BLaER1 treated with 17β-estradiol and CSF1 and Interleukin-3, amounts not matched to agents 10 nM and 100 nM (cell line): ENCODE data around the gene OTOG.

ENCODE experiments used
- H3K27ac ChIP-seq, 11 experiments: shearing (Covaris generic); formaldehyde crosslinking; 2 replicates each; pipeline ENCODE4 v1.8.1; 2022
- H3K27me3 ChIP-seq, 11 experiments: shearing (Covaris generic); formaldehyde crosslinking; 2 replicates each; pipeline ENCODE4 v1.8.1; 2022
- H3K36me3 ChIP-seq, 11 experiments: shearing (Covaris generic); formaldehyde crosslinking; 2 replicates each; pipeline ENCODE4 v1.8.1; 2022
- H3K4me1 ChIP-seq, 10 experiments: shearing (Covaris generic); formaldehyde crosslinking; 2 replicates each; pipeline ENCODE4 v1.8.1; 2022
- H3K4me2 ChIP-seq, 11 experiments: shearing (Covaris generic); formaldehyde crosslinking; 2 replicates each; pipeline ENCODE4 v1.8.1; 2022
- H3K4me3 ChIP-seq, 10 experiments: shearing (Covaris generic); formaldehyde crosslinking; 2 replicates each; pipeline ENCODE4 v1.8.1; 2022
- H3K9ac ChIP-seq, 11 experiments: shearing (Covaris generic); formaldehyde crosslinking; 2 replicates each; pipeline ENCODE4 v1.8.1; 2022
- H3K9me3 ChIP-seq, 11 experiments: shearing (Covaris generic); formaldehyde crosslinking; replicated peaks in 1 of 11; 2 replicates each; pipeline ENCODE4 v1.8.1; 2022
- H4K20me1 ChIP-seq, 11 experiments: shearing (Covaris generic); formaldehyde crosslinking; 2 replicates each; pipeline ENCODE4 v1.8.1; 2022
- Cebpa-rat ChIP-seq, 11 experiments: shearing (Covaris generic); IDR thresholded peaks; 2 replicates each; pipeline ENCODE4 v1.8.1; 2022

The OTOG gene

DNA sequence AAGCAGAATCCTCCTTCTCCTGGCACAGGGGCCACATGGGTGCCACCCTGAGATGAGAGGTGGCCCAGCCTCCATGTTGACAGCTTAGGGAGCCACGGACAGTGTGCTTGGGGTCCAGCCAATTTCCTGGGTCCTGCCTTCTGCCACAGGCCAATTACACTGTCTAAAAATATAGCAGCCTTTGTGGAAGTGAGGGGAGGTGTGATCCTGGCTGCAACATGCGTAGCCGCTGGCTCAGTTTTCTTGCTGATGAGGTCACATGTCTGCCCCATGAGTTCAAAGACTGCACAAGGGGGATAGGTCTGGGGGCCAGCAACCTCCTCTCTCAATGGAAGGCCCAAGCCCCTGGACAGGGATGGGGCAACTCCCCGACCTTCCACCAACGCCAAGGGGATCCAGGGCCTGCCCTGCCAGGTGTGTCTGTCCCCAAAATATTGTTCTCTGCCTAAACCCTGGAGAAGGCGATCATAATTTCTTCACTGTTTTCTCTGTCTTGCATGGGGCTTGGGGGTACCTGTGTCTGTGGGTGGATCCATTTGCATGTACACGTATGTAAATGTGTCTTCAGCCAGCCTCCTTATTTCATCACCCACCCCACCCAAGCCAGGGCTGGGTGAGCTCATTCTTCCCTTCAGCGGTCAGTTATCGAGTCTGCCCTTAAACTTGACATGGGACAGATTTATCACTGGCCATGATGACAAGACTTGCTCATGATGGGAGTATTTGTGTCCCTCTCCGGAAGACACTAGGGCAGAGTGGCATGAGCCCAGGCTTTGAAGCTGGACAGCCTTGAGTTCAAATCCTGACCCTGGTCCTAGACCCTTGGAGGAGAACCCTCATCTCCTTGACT, 59.4 kb downstream of the OTOG start:
- H3K27me3 ChIP-seq: no peaks in the 10 kb centered on the region
- H3K9ac ChIP-seq: peak overlapping the region in 1 of 11 experiments; percentile 42; a peak in 2 of 22 replicates
- H3K4me2 ChIP-seq: peak overlapping the region in 9 of 11 experiments; percentile 15 to 95 (median 84); a peak in 17 of 22 replicates
- no peak overlapping the region for H3K27ac ChIP-seq
- no peaks in the 10 kb centered on the region; a peak in 1 of 22 replicates for H4K20me1 ChIP-seq
- no peak for TF ChIP-seq Cebpa-rat (IDR thresholded peaks at IDR 0.05)
- no peaks in the 10 kb centered on the region for H3K9me3 ChIP-seq
- no peak overlapping the region for H3K4me3 ChIP-seq
- no peaks in the 10 kb centered on the region for H3K36me3 ChIP-seq
- peaks cover 6 to 78% (median 70%) of the 10 kb centered on the region in 10 experiments; a peak in 17 of 20 replicates for H3K4me1 ChIP-seq

DNA sequence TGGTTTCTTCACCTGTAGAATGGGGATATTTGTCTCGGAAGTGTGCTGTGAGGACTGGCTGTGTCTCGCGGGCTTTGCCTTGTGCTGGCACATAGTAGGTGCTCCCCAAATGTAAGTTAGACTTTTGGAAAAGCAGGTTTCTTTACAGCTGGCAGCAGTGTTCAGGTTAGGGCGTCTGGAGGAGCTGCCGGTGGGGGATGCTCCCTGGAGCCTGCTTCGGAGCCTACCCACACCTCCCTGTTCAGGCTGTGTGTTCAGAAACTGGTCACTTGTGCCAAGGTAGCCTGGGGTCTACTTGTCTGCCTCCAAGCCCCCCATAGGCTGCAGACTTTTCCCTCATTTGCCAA, 60.0 kb downstream of the OTOG start:
- H3K27ac ChIP-seq: no peak overlapping the region
- no peak for TF ChIP-seq Cebpa-rat (IDR thresholded peaks at IDR 0.05)
- H3K9ac ChIP-seq: peak overlapping the region in 2 of 11 experiments; percentile 37 to 42; a peak in 3 of 22 replicates
- H3K27me3 ChIP-seq: no peaks in the 10 kb centered on the region
- H3K4me3 ChIP-seq: 0 out of 20 replicates have a peak overlapping the region, but pooled peaks of 1 of the 10 experiments have one; percentile 11
- peak overlapping the region in 10 of 11 experiments; percentile 51 to 95 (median 82); a peak in 18 of 22 replicates for H3K4me2 ChIP-seq
- no peaks in the 10 kb centered on the region for H3K9me3 ChIP-seq
- H3K36me3 ChIP-seq: no peaks in the 10 kb centered on the region
- H4K20me1 ChIP-seq: no peaks in the 10 kb centered on the region; a peak in 1 of 22 replicates
- peaks cover 6 to 78% (median 66%) of the 10 kb centered on the region in 10 experiments; a peak in 17 of 20 replicates for H3K4me1 ChIP-seq

DNA sequence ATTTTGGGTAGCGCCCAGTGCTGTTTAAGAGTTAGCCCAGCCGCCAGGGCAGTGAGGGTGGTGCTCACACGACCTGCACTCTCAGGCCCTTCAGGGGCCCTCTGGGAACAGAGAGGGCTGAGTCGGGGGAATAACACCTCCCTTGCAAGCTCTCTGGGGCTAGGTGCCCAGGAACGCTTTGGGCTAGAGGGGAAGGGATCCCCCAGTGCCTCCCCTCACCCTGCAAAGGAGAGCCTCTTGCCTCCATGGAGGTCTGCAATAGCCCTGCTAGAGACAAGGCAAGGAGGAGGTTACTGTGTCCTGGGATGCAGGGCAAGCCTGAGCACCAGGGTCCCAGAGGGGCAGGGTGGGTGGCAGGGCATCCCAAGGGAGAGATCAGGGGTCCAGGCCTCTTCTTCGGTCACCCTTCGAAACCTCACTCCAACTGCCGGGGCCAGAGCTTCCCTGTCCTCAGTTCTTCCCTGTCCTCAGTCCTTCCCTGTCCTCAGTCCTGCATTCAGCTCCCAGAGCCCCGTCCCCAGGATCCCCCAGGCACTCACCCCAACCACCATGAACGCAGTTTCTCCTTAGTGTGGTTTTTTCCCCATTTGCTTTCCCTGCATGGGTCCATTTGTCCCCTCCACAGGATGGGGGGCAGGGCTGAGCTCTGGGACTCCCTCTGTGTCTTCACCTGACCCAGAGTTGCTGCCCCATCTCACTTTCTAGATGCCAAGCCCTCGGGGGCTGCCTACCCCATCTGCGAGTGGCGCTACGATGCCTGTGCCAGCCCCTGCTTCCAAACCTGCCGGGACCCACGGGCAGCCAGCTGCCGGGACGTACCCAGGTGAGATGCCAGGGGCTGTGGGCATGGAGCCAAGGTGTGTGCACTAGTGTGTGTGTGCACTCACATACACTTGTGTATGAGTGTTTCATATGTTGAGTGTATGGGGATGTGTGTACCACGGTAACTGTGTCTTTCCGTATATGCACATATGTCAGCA, 60.8 kb downstream of the OTOG start:
- H3K9me3 ChIP-seq: no peaks in the 10 kb centered on the region
- H3K4me2 ChIP-seq: peak overlapping the region; percentile 37 to 95 (median 79); a peak in 20 of 22 replicates
- H3K27me3 ChIP-seq: no peaks in the 10 kb centered on the region
- peaks cover 6 to 82% (median 73%) of the 10 kb centered on the region in 10 experiments; a peak in 17 of 20 replicates for H3K4me1 ChIP-seq
- H3K4me3 ChIP-seq: peak overlapping the region in 2 of 10 experiments; percentile 11 to 15; a peak in 2 of 20 replicates
- H3K27ac ChIP-seq: no peak overlapping the region; a peak in 1 of 22 replicates
- no peak for TF ChIP-seq Cebpa-rat (IDR thresholded peaks at IDR 0.05)
- H3K36me3 ChIP-seq: no peaks in the 10 kb centered on the region
- peak overlapping the region in 3 of 11 experiments; percentile 8 to 42 (median 37); a peak in 3 of 22 replicates for H3K9ac ChIP-seq
- H4K20me1 ChIP-seq: no peaks in the 10 kb centered on the region; a peak in 1 of 22 replicates

DNA sequence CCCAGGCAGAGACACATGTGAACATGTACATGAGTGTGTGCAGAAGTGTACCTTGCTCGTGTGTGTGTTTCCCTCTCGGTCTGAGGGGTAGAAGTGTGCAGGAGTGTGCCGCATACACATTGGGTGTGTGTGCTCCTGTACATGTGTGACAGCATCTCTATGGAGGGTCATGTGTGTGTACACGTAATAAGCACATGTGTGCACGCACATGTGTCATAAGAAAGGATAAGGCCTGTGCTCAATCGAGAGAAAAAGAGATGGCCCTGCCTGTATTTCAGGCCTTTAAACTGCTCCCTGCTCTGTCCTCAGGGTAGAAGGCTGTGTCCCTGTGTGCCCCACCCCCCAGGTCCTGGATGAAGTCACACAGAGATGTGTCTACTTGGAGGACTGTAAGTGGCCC, 61.8 kb downstream of the OTOG start:
- no peaks in the 10 kb centered on the region for H3K36me3 ChIP-seq
- no peaks in the 10 kb centered on the region for H3K27me3 ChIP-seq
- no peaks in the 10 kb centered on the region for H3K9me3 ChIP-seq
- peaks cover 6 to 90% (median 80%) of the 10 kb centered on the region in 10 experiments; a peak in 17 of 20 replicates for H3K4me1 ChIP-seq
- H4K20me1 ChIP-seq: no peaks in the 10 kb centered on the region; a peak in 1 of 22 replicates
- H3K4me2 ChIP-seq: peak overlapping the region in 8 of 11 experiments; percentile 79 to 95 (median 84); a peak in 16 of 22 replicates
- no peak overlapping the region for H3K4me3 ChIP-seq
- no peak overlapping the region for H3K9ac ChIP-seq
- no peak for TF ChIP-seq Cebpa-rat (IDR thresholded peaks at IDR 0.05)
- no peak overlapping the region for H3K27ac ChIP-seq

DNA sequence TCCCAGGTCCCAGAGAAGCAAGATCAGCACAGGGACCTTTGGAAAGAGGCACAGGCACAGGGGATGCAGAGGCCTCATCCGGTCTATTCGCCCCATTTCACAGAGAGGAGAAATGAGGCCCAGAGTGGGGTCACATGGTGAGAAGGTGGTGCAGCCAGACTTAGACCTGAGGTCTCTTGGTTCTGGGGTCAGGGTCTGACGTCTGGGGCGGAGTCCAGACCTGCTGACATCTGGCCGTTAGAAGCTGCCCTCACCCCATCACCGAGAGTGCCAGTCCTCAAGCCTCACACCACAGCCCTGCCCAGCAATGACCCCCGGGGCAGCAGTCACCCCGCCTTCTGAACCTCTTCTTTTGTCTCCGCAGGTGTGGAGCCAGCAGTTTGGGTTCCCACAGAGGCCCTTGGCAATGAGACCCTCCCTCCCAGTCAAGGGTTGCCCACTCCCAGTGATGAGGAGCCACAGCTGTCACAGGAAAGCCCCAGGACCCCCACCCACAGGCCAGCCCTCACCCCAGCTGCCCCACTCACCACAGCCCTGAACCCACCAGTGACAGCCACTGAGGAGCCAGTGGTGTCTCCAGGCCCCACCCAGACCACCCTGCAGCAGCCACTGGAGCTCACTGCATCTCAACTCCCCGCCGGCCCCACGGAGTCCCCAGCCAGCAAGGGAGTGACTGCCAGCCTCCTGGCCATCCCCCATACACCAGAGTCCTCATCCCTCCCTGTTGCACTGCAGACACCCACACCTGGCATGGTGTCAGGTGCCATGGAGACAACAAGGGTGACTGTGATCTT, 62.4 kb downstream of the OTOG start:
- Histone ChIP-seq H3K4me3 (no peak overlapping the region), H3K9me3 (no peaks in the 10 kb centered on the region; a peak in 1 of 22 replicates), H3K27ac (no peak overlapping the region), H3K36me3 (no peaks in the 10 kb centered on the region), H3K27me3 (no peaks in the 10 kb centered on the region), H3K4me1 (peaks cover 6 to 92% (median 81%) of the 10 kb centered on the region in 10 experiments; a peak in 17 of 20 replicates), H3K4me2 (peak overlapping the region in 9 of 11 experiments; percentile 24 to 95 (median 84); a peak in 16 of 22 replicates), H3K9ac (no peak overlapping the region), H4K20me1 (no peaks in the 10 kb centered on the region; a peak in 1 of 22 replicates)
- TF ChIP-seq Cebpa-rat (IDR thresholded peaks at IDR 0.05): no peak

DNA sequence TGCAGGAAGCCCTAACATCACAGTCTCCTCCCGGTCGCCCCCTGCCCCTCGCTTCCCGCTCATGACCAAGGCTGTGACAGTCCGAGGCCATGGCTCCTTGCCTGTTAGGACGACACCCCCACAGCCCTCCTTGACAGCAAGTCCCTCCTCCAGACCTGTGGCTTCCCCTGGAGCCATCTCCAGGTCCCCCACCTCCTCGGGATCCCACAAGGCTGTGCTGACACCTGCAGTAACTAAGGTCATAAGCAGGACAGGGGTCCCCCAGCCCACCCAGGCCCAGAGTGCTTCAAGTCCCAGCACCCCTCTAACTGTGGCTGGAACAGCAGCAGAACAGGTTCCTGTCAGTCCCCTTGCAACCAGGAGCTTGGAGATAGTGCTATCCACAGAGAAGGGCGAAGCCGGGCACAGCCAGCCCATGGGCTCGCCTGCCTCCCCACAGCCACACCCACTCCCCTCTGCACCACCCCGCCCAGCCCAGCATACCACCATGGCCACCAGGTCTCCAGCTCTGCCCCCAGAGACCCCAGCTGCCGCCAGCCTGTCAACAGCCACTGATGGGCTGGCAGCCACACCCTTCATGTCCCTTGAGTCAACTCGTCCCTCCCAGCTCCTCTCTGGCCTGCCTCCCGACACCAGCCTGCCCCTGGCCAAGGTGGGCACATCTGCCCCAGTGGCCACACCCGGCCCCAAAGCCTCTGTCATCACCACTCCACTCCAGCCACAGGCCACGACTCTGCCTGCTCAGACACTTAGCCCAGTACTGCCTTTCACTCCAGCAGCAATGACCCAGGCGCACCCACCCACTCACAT, 63.2 kb downstream of the OTOG start:
- no peaks in the 10 kb centered on the region; a peak in 1 of 22 replicates for H4K20me1 ChIP-seq
- no peaks in the 10 kb centered on the region; a peak in 1 of 22 replicates for H3K9me3 ChIP-seq
- no peak for TF ChIP-seq Cebpa-rat (IDR thresholded peaks at IDR 0.05)
- no peak overlapping the region for H3K4me3 ChIP-seq
- H3K4me2 ChIP-seq: peak overlapping the region in 9 of 11 experiments; percentile 24 to 95 (median 84); a peak in 16 of 22 replicates
- H3K9ac ChIP-seq: no peak overlapping the region
- H3K4me1 ChIP-seq: peaks cover 6 to 86% (median 77%) of the 10 kb centered on the region in 10 experiments; a peak in 17 of 20 replicates
- no peaks in the 10 kb centered on the region for H3K27me3 ChIP-seq
- no peaks in the 10 kb centered on the region for H3K36me3 ChIP-seq
- peak overlapping the region in 1 of 11 experiments; percentile 9; a peak in 1 of 22 replicates for H3K27ac ChIP-seq

DNA sequence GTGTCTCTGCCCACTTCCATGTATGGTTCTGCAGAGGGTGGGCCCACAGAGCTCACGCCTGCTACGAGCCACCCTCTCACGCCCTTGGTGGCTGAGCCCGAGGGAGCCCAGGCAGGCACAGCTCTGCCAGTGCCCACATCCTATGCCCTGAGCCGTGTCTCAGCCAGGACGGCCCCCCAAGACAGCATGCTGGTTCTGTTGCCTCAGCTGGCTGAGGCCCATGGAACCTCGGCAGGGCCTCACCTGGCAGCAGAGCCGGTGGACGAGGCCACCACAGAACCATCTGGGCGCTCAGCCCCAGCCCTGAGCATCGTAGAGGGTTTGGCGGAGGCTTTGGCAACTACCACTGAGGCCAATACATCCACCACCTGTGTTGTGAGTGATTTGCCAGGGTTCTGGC, 64.0 kb downstream of the OTOG start:
- Histone ChIP-seq H3K9me3 (no peaks in the 10 kb centered on the region; a peak in 1 of 22 replicates), H3K36me3 (no peaks in the 10 kb centered on the region), H3K4me1 (peaks cover 6 to 79% (median 69%) of the 10 kb centered on the region in 10 experiments; a peak in 17 of 20 replicates), H4K20me1 (no peaks in the 10 kb centered on the region; a peak in 1 of 22 replicates), H3K4me3 (no peak overlapping the region), H3K9ac (no peak overlapping the region), H3K27ac (peak overlapping the region in 2 of 11 experiments; percentile 9 to 32; a peak in 2 of 22 replicates), H3K27me3 (no peaks in the 10 kb centered on the region), H3K4me2 (peak overlapping the region in 8 of 11 experiments; percentile 79 to 95 (median 84); a peak in 15 of 22 replicates)
- TF ChIP-seq Cebpa-rat (IDR thresholded peaks at IDR 0.05): no peak
